ENCODE results near the gene TMEM238L.
"Not testable (repeated sequence)": the region's sequence is repeated elsewhere in the genome, so short reads cannot be mapped to it uniquely, and the experiment has no call there.

TMEM238L gene

DNA sequence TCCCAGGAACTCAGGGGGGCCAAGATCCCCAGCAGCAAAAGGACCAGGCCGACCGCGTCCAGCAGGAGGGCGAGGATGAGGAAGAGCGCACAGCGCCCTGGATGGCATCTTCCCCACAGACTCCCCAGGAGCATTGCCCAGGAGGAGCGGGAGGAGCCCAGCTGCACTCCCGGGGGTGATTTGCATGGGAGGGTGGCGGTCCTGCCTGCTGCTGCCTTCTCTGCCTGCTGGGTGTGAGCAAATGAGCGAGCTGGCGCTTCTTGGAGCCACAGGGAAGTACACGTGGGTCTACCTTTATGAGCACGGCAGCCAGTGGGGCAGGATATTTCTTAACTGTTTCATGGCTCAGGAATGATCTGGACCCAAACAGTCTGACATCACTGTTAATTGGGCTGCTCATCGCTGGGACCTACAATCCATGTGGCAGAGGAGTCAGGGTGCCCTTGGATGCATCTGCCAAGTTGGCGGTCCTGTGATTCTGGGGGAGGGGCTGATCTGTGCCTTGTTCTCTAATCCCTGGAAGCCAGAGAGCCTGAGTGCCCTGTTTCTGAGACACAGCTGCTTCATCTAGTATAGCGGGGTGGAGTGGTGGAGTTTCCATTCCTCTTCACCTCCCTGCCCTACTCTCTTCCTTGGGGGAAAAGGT is at the start of gene TMEM238L:
Gene TMEM238L (minus strand): TSS at position 270 of the 646 bp plus-strand sequence. CDS start 136 bp downstream, at position 134.
- DNase-seq: no peak

DNA sequence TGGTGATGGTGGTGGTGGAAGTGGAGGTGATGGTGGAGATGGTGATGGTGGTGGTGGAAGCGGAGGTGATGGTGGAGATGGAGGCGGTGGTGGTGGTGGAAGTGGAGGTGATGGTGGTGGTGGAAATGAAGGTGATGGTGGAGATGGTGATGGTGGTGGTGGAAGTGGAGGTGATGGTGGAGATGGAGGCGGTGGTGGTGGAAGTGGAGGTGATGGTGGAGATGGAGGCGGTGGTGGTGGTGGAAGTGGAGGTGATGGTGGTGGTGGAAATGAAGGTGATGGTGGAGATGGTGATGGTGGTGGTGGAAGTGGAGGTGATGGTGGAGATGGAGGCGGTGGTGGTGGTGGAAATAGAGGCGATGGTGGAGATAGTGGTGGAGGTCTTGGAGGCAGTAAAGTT is 42.7 kb upstream of the TMEM238L start:
- not testable (repeated sequence) for DNase-seq

DNA sequence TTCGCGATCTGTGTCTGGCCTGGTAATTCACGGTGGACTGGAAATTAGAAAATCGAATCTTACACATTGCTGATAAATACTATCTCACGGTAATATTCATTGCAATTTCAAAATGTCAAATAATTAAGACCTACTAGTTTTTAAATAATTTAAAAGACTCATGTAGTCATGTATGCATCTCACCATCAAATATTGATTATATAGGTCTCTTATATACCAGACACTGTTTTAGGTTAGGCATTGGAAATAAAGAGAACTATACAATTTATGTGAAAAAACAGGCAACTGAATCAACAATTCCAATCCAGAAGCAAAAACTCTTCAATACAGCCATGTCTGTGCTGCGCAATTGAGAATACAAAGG is 41.5 kb upstream of the TMEM238L start:
- no peak for DNase-seq

- DNase-seq: peak; percentile 51
These were observed 40.9 kb upstream of the TMEM238L start for GRCh38 chr17:10844621-10845387.

GRCh38 chr17:10843811-10844210 is 39.9 kb upstream of the TMEM238L start:
- DNase-seq: no peak

- DNase-seq: no peak
These were observed 38.8 kb upstream of the TMEM238L start for GRCh38 chr17:10842658-10843057.

- DNase-seq: no peak
These were observed 34.8 kb upstream of the TMEM238L start for GRCh38 chr17:10838682-10839081.

GRCh38 chr17:10837921-10838320 is 34.0 kb upstream of the TMEM238L start, which contains the start of gene PIRT:
TSS of gene PIRT (minus strand) at chr17:10838087. CDS start at chr17:10825645, 12,442 bp downstream.
- DNase-seq: no peak

- no peak for DNase-seq
These were observed 33.2 kb upstream of the TMEM238L start for GRCh38 chr17:10836966-10837590.

DNA sequence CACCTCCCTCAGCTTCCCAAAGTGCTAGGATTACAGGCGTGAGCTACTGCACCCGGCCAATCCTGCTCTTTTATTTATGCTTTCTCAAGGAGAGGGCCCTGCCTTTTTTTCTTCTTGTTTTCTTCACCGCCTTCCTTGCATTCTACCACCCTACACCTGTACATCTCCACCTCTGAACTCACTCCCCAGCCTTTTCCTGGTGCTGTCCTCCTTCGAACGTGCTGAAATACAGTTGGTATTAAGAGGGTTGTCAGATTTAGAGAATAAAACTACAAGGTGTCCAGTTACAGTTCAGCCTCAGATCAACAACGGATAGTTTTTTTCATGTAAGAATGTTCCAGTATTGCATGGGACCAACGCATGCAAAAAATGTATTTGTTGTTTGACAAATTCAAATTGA is 32.2 kb upstream of the TMEM238L start:
- DNase-seq: no peak

DNA sequence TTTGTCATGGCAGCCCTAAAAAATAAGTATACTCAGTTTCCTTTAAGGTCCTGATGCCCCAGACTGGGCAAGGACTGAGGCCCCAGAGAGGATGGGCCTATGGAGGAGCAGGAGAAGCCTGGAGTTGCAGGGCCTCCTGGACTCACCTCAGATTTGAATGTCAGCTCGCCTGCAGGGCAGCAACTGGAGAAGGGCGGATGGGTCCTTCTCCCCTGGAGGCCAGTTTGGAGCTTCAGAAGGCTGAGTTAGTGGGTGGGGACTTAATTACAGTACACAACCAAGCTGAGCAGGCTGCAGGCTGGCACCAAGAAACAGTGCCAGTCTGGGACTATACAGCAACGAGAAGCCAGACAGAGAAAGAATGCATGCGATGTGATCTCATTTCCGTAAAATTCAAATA is 27.8 kb upstream of the TMEM238L start:
- no peak for DNase-seq

DNA sequence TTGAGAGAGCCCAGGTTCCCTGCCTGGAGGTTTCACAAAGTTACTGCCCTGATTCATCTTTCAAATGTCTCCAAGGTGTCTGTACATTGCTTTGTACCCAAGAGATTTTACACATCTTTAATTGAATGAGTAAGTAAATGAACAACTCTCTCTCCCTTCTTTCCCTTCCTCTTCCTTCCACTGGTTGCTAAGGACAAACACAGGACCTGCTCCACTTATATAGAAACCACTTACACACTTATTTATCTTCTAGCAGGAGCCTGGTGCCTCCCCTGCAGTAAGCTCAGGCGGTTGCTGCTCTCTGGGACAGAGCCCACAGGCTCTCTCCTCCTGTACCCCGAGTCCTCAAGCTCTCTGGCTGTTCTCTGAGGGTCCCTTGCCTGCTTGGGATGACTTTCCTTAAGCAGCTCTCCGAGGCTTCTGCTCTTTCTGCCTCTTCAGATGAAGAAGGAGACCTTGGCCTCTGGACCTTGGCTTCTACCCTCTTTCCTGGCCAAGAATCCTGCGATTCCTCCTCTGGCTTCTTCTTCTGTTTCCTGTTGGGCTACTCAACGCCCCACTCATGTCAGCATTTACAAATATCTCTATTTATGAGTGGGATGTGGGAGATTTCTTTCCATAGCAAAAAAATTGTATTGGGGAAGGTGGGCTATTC is 24.1 kb upstream of the TMEM238L start:
- DNase-seq: no peak

DNA sequence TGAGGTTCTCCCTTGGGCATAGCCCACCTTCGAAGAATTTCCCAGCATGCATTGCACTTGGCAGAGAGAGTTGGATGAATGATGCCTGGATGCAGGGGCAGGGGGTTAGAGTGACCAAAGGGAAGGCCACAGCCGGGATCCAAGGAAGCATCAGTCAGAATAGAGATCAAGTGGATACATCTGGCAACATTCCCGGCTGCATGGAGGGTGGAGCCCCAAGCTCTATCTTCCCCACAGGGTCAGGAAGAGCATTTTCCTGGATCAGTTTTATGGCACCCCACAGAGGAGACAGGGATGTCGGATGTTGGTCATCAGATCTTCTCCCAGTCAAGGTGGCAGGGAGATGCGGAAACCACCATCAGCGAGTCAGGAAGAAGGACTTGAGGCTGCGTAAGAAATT is 21.0 kb upstream of the TMEM238L start:
- DNase-seq: no peak

DNA sequence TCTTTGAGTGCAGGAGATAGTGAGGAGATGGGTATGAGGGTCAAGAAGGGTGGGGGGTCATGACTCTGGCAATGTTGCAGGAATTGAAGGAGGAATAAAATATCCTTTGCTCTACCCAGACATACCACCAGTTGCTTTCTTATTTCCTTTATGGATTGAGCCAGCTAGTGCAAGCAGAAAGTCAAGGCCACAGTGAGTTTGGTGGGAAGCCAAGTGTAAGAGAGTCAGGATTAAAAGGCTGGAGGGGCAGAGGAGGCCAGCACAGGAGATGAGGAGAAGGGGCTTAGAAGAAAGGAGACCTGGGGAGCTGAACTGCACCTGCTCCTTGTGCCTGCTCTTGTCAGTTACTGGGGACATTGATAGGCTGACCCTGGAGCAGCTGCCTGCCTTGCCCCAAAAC is 17.9 kb upstream of the TMEM238L start:
- no peak for DNase-seq

- DNase-seq: no peak
These were observed 17.2 kb upstream of the TMEM238L start for GRCh38 chr17:10821054-10821453.

GRCh38 chr17:10815319-10815718 is 11.4 kb upstream of the TMEM238L start:
- DNase-seq: no peak

- DNase-seq: no peak
These were observed 10.2 kb upstream of the TMEM238L start for GRCh38 chr17:10814075-10814474.

DNA sequence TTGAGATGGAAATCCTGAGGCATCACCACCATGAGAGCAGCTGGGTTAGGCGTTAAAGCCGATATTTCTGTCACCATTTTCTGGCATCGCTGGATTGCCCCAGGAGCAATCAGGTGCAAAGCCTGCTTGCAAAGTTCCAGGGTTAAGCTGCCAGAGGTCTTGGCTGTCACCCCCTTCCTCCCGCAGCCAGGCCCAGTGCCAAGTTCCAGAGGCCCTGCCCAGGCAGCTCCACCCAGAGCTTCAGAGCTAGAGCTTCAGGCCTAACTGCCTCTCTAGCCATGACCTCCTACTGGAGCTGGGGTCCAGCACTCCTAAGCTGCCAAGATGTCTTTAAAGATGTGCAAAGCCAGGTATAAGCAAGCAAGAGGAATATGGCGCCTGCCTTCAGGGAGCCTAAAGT is 8.8 kb upstream of the TMEM238L start:
- no peak for DNase-seq

- DNase-seq: no peak
These were observed 5.7 kb upstream of the TMEM238L start for GRCh38 chr17:10809605-10810004.

DNA sequence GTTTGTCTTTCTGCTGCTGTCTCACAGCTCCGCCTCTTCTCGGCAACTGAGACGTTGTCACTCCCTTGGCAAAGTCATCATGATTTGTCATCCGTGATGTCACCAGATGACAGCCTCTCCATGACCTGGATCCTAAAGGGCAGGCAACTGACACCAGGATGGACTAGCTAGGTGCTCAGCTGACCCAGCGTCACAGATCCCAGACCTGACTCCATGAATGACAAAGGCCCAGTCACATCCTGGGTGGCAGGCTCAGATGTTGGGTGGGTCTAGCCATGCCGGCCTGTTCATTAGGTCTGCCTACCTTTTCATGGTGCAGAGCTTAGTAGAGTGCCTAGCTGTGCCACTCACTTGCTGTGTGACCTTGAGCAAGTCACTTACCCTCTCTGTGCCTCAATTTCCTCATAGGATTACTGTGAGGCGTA is 3.8 kb upstream of the TMEM238L start:
- no peak for DNase-seq

GRCh38 chr17:10806545-10807262 is 2.8 kb upstream of the TMEM238L start:
- no peak for DNase-seq

DNA sequence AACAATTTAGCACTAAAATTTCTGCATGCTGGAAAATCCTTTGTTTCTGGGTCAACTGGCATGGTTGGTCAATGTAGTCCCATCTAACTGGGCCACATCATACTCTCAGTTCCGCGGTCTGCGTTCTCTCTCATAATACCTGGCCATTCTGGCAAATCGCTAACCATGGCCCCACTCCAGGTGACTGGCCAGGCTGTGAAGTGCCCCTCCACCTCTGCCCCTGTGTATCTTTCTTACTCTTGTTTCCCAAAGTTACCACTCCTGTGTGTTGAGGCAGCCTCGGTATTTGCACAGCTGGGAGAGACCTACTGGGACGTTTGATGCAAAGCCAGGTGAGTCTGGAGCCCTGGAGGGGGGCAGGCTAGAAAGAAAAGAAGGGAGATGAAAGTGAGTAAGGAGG is 2.0 kb upstream of the TMEM238L start:
- DNase-seq: no peak

- DNase-seq: no peak
These were observed 647 bp upstream of the TMEM238L start for GRCh38 chr17:10804546-10804945.
